ENCODE data around the gene PLPP1.

PLPP1 gene

GRCh38 chr5:55387865-55388264 lies 146.9 kb downstream of the PLPP1 start:
- TF ChIP-seq, protein P1, sequence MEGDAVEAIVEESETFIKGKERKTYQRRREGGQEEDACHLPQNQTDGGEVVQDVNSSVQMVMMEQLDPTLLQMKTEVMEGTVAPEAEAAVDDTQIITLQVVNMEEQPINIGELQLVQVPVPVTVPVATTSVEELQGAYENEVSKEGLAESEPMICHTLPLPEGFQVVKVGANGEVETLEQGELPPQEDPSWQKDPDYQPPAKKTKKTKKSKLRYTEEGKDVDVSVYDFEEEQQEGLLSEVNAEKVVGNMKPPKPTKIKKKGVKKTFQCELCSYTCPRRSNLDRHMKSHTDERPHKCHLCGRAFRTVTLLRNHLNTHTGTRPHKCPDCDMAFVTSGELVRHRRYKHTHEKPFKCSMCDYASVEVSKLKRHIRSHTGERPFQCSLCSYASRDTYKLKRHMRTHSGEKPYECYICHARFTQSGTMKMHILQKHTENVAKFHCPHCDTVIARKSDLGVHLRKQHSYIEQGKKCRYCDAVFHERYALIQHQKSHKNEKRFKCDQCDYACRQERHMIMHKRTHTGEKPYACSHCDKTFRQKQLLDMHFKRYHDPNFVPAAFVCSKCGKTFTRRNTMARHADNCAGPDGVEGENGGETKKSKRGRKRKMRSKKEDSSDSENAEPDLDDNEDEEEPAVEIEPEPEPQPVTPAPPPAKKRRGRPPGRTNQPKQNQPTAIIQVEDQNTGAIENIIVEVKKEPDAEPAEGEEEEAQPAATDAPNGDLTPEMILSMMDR (IDR thresholded peaks at IDR 0.05; ENCODE audit: insufficient read depth, low read depth, low read length, missing control alignments) = no peak

GRCh38 chr5:55386356-55386755 lies 148.4 kb downstream of the PLPP1 start:
- TF ChIP-seq, protein P1 (IDR thresholded peaks at IDR 0.05; ENCODE audit: insufficient read depth, low read depth, low read length, missing control alignments) = no peak
- no peak overlapping the region for H3K4me3 ChIP-seq (ENCODE audit: low read length)
- no peak for DNase-seq (ENCODE audit: low read depth)

More at GRCh38 chr5:55387865-55388264, 146.9 kb downstream of the PLPP1 start:
- H3K4me3 ChIP-seq (ENCODE audit: low read length) = no peak overlapping the region
- DNase-seq (ENCODE audit: low read depth) = peak; percentile 75

DNA sequence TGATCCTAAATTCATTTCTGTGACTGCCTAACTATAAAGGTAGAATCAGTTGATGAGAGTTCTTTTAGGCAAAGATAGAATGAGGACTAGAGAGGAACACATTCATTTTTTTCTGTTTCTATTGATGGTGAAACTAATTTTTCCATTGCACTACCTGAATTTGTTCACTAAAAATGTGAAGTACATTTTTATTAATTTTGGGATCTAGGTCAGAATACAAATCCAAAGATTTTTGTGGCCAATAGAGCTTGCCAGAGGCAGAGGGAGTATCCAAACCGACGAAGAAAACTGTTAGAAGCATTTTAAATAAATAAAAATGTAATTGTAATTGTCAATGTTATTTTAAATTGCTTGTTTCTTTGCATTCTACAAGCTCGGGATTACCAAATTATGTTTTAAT lies 148.9 kb downstream of the PLPP1 start:
- DNase-seq (ENCODE audit: low read depth) = no peak
- H3K4me3 ChIP-seq (ENCODE audit: low read length) = no peak overlapping the region
- TF ChIP-seq, protein P1 (IDR thresholded peaks at IDR 0.05; ENCODE audit: insufficient read depth, low read depth, low read length, missing control alignments) = no peak

DNA sequence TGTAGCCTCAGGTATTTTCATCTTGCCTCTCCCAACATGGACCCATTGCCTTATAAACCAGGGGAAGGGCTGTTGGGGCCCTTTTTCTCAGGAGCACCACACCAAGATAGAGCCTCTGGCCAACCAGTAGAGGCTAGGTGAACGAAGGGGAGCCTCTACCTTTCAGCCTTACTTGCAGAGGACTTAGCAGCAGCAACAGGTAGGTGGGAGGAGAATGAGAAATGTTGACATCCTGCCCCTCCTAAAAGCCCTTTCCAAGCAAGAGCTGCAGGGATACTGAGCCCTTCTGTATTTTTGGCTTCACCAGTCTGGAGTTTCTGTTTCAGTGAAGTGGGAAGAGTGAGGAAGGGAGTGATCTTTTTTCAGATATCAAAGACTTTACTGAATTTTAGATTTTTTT lies 149.5 kb downstream of the PLPP1 start:
- TF ChIP-seq, protein P1 (IDR thresholded peaks at IDR 0.05; ENCODE audit: insufficient read depth, low read depth, low read length, missing control alignments) = no peak
- no peak overlapping the region for H3K4me3 ChIP-seq (ENCODE audit: low read length)
- DNase-seq (ENCODE audit: low read depth) = no peak

DNA sequence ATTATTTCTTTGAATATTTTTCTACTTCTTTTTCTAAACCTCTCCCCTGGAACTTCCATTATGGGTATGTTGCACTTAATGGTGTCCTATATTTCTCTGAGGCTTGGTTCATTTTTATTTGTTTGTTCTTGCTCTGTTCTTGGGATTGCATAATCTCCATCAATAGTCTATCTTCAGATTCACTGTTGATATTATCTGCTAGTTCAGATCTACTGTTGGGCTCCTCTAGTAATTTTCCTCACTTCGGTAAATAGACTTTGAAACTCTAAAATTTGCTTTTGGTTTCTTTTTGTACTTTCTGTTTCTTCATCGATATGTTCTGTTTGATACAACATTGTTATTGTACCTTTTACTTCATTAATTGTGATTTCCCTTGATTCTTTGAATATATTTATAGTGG lies 150.7 kb downstream of the PLPP1 start:
- DNase-seq (ENCODE audit: low read depth) = no peak
- TF ChIP-seq, protein P1 (IDR thresholded peaks at IDR 0.05; ENCODE audit: insufficient read depth, low read depth, low read length, missing control alignments) = no peak
- no peak overlapping the region for H3K4me3 ChIP-seq (ENCODE audit: low read length)

DNA sequence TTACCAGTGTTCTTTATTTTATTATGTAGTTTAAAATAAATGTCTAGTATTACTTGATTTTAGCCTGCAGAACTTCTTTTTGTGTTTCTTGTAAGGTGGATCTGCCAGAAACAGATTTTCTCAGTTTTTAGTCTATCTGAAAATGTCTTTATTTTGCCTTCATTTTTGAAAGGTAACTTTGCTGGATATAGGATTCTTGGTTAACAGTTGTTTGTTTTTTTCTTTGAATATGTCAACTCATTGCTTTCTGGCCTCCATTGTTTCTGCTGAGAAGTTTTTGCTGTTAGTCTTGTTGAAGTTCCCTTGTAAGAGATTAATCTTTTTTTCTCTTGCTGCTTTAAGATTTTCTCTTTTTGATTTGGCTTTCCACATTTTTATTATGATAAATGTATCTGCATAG lies 151.5 kb downstream of the PLPP1 start:
- no peak for DNase-seq (ENCODE audit: low read depth)
- no peak overlapping the region for H3K4me3 ChIP-seq (ENCODE audit: low read length)
- TF ChIP-seq, protein P1 (IDR thresholded peaks at IDR 0.05; ENCODE audit: insufficient read depth, low read depth, low read length, missing control alignments) = no peak

DNA sequence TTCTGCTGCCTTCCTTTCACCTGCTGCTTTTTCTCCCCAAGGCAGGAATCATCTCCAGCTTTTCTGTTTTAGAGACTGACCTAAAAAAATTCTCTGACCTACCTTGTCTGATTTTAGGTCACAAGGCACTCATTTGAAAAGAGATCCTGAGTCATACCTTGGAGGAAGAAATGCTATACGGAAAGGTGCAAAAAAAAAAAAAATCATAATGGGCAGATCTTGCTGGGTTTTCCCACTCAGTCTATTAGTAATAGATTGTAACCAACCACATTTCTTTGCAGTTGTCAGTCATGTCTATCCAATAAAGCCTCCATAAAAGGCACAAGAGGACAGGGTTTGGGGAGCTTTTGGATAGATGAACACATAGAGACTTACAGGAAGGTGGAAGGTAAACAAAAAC lies 157.0 kb downstream of the PLPP1 start:
- H3K4me3 ChIP-seq (ENCODE audit: low read length) = no peak overlapping the region
- TF ChIP-seq, protein P1 (IDR thresholded peaks at IDR 0.05; ENCODE audit: insufficient read depth, low read depth, low read length, missing control alignments) = no peak
- DNase-seq (ENCODE audit: low read depth) = no peak
